Choroid plexus epithelial cell (primary cell): Measurements from ENCODE around the gene RLF.
A peak's percentile ranks its signal among the peaks of the same experiment; 100 is the strongest.

Experiments used
- DNase-seq: peaks from one replicate; pipeline ENCODE4 v3.0.0-alpha.2; 2010; ENCODE audit warnings: low read depth
- H3K4me3 ChIP-seq: 2 replicates; pipeline ENCODE4 v1.5.1; 2011; ENCODE audit warnings: low read depth, mild to moderate bottlenecking, control low read depth, low read length, moderate library complexity
- TF ChIP-seq, protein P1 (sequence below): conservative IDR thresholded peaks from 2 replicates; pipeline ENCODE4 v1.5.1; 2011; ENCODE audit warnings: low read depth, mild to moderate bottlenecking, control low read depth, inconsistent platforms, low read length, moderate library complexity

Gene RLF

DNA sequence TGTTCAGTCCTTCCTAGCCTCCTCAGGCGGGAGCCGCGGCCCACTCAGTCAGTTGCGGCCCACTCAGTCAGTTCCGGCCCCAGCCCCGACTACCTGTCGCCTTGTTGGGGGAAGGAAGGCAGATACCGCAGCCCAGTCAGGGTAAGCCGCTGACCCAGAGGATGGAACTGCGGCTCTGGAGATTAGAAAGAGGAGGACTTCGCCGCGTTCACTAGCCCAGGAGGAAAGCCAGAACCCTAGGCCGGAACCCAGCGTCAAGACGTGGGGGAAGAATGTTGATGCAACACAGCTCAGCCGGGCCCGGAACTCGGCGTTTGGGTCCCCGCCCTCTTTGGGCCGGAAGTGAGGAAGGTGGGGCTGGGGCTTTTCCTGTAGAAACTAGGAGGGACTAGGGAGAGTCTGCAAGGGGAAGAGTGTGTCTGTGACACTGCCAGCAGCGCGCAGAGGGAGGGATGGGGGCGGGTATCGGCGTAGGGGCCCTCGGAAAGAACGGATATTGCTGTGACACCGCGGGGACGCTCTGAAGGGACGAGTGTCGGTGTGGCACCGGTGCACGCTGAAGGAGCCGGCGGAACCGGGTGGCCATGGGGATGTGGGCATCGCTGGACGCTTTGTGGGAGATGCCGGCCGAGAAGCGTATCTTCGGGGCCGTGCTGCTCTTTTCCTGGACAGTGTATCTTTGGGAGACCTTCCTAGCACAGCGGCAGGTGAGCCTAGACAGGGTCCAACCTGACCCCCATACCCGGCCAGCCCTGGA is 96.7 kb downstream of the RLF start, which contains the start of gene ZMPSTE24:
Gene ZMPSTE24, plus strand, starts transcription at position 549 of the 757 bp plus-strand sequence. Its CDS starts 36 bp downstream, at position 585.
- TF ChIP-seq, protein P1, sequence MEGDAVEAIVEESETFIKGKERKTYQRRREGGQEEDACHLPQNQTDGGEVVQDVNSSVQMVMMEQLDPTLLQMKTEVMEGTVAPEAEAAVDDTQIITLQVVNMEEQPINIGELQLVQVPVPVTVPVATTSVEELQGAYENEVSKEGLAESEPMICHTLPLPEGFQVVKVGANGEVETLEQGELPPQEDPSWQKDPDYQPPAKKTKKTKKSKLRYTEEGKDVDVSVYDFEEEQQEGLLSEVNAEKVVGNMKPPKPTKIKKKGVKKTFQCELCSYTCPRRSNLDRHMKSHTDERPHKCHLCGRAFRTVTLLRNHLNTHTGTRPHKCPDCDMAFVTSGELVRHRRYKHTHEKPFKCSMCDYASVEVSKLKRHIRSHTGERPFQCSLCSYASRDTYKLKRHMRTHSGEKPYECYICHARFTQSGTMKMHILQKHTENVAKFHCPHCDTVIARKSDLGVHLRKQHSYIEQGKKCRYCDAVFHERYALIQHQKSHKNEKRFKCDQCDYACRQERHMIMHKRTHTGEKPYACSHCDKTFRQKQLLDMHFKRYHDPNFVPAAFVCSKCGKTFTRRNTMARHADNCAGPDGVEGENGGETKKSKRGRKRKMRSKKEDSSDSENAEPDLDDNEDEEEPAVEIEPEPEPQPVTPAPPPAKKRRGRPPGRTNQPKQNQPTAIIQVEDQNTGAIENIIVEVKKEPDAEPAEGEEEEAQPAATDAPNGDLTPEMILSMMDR = no peak
- peak; percentile 99 for DNase-seq

DNA sequence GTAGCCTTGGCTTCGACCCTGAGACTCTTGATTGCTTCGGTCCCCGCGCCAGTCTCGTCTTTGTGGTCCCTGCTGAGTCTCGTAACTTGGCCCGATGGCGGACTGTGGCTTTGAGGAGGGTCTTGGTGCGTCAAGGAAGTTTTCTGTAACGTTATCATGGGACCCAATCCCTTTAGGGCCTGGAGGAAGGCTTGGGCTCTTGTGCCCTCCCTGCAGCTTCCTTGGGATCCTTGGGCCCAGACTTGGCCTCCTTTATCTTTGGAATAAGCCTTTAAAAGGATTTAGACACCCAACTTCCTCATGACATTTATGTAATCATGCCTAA is 97.2 kb downstream of the RLF start:
- TF ChIP-seq, protein P1 = no peak
- peak; percentile 30 for DNase-seq

More for the DNA sequence above, 96.7 kb downstream of the RLF start, which contains the start of gene ZMPSTE24:
- peak within 1 kb of the TSS; percentile 92 for H3K4me3 ChIP-seq

DNA sequence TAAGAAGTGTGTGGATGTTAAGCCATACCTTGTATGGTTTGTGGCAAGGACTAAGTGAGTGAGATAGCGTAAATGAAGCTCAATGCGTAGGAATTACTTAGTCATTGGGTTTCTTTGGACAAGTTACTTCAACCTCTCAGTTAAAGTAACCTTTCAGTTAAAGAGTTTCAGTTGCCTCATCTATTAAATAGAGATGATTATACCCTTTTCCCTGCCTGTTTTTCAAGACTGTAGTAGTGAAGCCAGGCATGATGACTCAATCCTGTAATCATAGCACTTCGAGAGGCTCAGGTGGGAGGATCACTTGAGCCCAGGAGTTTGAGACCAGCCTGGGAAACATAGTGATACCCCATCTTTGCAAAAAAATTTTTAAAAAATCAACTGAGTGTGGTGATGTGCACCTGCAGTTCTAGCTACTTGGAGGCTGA is 103.2 kb downstream of the RLF start:
- DNase-seq = no peak
- no peak overlapping the region for H3K4me3 ChIP-seq
- TF ChIP-seq, protein P1 = no peak

More for the DNA sequence above, 97.2 kb downstream of the RLF start:
- H3K4me3 ChIP-seq = peak overlapping the region; percentile 92

DNA sequence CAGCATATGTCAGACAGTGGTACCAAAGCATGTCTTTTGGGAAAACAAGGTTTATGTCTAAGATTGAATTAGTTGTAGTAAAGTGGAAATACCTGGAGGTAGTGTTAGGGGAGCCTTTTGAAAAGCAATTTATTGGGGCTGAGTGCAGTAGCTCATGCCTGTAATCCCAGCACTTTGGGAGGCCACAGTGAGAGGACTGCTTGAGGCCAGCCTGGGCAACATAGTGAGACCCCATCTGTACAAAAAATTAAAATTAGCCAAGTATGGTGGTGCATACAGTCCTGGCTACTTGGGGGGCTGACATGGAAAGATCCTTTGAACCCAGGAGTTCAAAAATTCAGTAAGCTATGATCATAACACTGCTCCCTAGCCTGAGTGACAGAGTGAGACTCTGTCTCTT is 104.1 kb downstream of the RLF start:
- no peak for DNase-seq
- no peak overlapping the region for H3K4me3 ChIP-seq
- TF ChIP-seq, protein P1 = no peak

GRCh38 chr1:40265919-40266318 is 104.7 kb downstream of the RLF start:
- H3K4me3 ChIP-seq = no peak overlapping the region
- no peak for DNase-seq
- TF ChIP-seq, protein P1 = no peak

DNA sequence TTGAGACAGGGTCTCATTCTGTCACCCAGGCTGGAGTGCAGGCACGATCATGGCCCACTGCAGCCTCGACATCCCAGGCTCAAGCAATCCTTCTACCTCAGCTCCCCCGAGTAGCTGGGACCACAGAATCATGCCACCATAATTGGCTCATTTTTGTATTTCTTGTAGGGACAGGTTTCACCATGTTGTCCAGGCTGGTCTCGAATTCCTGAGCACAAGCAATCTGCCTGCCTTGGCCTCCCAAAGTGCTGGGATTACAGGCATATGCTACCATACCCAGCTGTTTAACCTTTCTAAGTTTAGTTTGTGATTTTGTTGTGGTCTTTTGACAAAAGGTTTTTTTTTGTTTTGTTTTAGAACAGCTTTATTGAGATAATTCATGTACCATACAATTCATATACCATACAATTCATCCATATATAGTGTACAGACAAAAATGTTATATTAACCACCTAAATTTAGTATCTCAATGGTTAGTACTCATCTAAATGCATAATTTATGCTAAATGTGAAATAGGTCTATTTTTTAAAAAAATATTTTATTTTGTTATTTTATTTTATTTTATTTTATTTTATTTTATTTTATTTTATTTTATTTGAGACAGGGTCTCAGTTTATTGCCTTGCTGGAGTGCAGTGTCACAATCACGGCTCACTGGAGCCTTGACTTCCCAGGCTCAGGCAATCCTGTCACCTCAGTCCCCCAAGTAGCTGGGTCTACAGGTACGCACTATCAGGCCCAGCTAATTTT is 105.8 kb downstream of the RLF start:
- TF ChIP-seq, protein P1 = no peak
- no peak for DNase-seq
- H3K4me3 ChIP-seq = no peak overlapping the region
